22Rv1 (cell line): Measurements from ENCODE around the gene ANGPTL2.

ENCODE experiments used
- ZFX ChIP-seq: fragments of 450-650 bp; IDR thresholded peaks from 2 replicates; pipeline ENCODE4 v1.6.1; 2017; ENCODE audit warnings: antibody characterized with exemption, borderline replicate concordance
- TF ChIP-seq, protein P1 (sequence below): fragments of 450-650 bp; IDR thresholded peaks from 2 replicates; pipeline ENCODE4 v1.5.1; 2017; ENCODE audit warnings: mild to moderate bottlenecking

DNA sequence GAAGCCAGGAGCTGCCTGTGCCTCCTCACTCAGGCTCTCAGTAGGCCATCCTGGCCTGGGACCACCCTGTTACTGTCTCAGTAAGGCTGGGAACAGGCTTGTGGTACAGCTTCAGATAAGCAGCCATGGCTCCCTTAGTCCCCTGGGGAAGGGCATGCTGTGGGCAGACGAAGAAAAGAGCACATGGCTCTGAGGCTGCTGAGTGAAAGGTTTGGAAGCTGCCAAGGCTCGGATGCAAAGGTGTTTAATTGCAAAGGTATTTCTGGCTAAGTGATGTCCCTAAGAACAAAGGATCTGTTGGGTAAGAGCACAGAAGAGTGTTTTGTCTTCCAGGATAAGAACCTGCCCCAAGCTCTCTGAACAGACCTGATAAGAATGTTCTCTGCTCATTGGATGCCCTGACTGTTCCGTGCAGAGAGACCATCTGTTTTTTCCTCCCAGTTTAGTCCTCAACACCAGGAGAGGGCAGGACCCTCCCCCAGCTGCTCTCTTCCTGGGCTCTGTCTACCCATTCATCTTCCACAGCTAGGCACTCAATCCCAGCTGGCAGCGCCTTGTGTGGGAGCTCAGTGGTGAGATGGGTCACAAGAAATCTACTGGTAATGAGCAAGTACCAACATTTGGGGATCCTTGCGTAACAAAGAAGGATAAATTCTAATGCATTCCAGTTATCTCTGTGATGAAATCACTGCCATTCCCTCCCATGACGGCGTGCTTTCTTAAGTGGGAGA is 17.7 kb downstream of the ANGPTL2 start:
- TF ChIP-seq, protein P1, sequence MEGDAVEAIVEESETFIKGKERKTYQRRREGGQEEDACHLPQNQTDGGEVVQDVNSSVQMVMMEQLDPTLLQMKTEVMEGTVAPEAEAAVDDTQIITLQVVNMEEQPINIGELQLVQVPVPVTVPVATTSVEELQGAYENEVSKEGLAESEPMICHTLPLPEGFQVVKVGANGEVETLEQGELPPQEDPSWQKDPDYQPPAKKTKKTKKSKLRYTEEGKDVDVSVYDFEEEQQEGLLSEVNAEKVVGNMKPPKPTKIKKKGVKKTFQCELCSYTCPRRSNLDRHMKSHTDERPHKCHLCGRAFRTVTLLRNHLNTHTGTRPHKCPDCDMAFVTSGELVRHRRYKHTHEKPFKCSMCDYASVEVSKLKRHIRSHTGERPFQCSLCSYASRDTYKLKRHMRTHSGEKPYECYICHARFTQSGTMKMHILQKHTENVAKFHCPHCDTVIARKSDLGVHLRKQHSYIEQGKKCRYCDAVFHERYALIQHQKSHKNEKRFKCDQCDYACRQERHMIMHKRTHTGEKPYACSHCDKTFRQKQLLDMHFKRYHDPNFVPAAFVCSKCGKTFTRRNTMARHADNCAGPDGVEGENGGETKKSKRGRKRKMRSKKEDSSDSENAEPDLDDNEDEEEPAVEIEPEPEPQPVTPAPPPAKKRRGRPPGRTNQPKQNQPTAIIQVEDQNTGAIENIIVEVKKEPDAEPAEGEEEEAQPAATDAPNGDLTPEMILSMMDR: no peak
- TF ChIP-seq ZFX: no peak
